GM23248 (cell line): Measurements from ENCODE around the gene MED25. TPM values are rescaled to one million over a fixed set of nuclear protein-coding genes. Genes with fewer than 3 reads are reported as not detected.

Experiments
- DNase-seq: peaks from one replicate; pipeline ENCODE4 v3.0.0-alpha.2; 2015
- H2AFZ ChIP-seq: fragments of 200-600 bp; sonication (generic); 2 replicates; pipeline ENCODE4 v1.6.1; 2016; ENCODE audit warnings: antibody characterized with exemption
- H3F3A ChIP-seq: fragments of 200-600 bp; sonication (generic); 2 replicates; pipeline ENCODE4 v1.6.1; 2016; ENCODE audit warnings: mild to moderate bottlenecking, antibody characterized with exemption, mixed run types; ENCODE audit not compliant: insufficient read depth
- H3K27ac ChIP-seq: fragments of 200-600 bp; sonication (generic); 2 replicates; pipeline ENCODE4 v1.5.1; 2016; ENCODE audit warnings: mild to moderate bottlenecking
- H3K27me3 ChIP-seq: fragments of 200-600 bp; sonication (generic); replicated peaks from 2 replicates; pipeline ENCODE4 v1.6.1; 2016; ENCODE audit warnings: mild to moderate bottlenecking; ENCODE audit not compliant: insufficient read depth
- H3K36me3 ChIP-seq: fragments of 200-600 bp; sonication (generic); 2 replicates; pipeline ENCODE4 v1.6.1; 2016; ENCODE audit warnings: low read depth, mild to moderate bottlenecking
- H3K4me1 ChIP-seq: fragments of 200-600 bp; sonication (generic); 2 replicates; pipeline ENCODE4 v1.6.1; 2016; ENCODE audit warnings: mild to moderate bottlenecking; ENCODE audit not compliant: insufficient read depth
- H3K4me2 ChIP-seq: fragments of 200-600 bp; sonication (generic); one replicate; pipeline ENCODE4 v1.6.1; 2016; ENCODE audit warnings: mild to moderate bottlenecking; ENCODE audit not compliant: unreplicated experiment
- H3K4me3 ChIP-seq: fragments of 200-600 bp; sonication (generic); 2 replicates; pipeline ENCODE4 v1.5.1; 2016; ENCODE audit warnings: mild to moderate bottlenecking
- H3K79me2 ChIP-seq: fragments of 200-600 bp; sonication (generic); 2 replicates; pipeline ENCODE4 v1.6.1; 2016; ENCODE audit warnings: mild to moderate bottlenecking; ENCODE audit not compliant: insufficient read depth
- H3K9ac ChIP-seq: fragments of 200-600 bp; sonication (generic); 2 replicates; pipeline ENCODE4 v1.6.1; 2016; ENCODE audit warnings: mild to moderate bottlenecking
- H3K9me2 ChIP-seq: fragments of 200-600 bp; sonication (generic); 2 replicates; pipeline ENCODE4 v1.6.1; 2016; ENCODE audit warnings: mixed run types, mild to moderate bottlenecking, moderate library complexity; ENCODE audit not compliant: insufficient read depth
- H3K9me3 ChIP-seq: fragments of 200-600 bp; sonication (generic); one replicate; pipeline ENCODE4 v1.6.1; 2017; ENCODE audit warnings: low read depth
- H4K20me1 ChIP-seq: fragments of 200-600 bp; sonication (generic); 2 replicates; pipeline ENCODE4 v1.6.0; 2016; ENCODE audit not compliant: insufficient read depth
- EZH2 ChIP-seq: fragments of 200-600 bp; sonication (generic); IDR thresholded peaks from 2 replicates; pipeline ENCODE4 v1.6.1; 2018; ENCODE audit warnings: antibody characterized with exemption, mild to moderate bottlenecking; ENCODE audit not compliant: insufficient read depth, poor library complexity, severe bottlenecking
- EZH2phosphoT487 ChIP-seq: fragments of 200-600 bp; sonication (generic); IDR thresholded peaks from 2 replicates; pipeline ENCODE4 v1.6.1; 2018; ENCODE audit warnings: antibody characterized with exemption, moderate library complexity, mild to moderate bottlenecking, low read depth; ENCODE audit not compliant: insufficient read depth
- WGBS, 2 experiments: methylation state at CpG; one replicate each; pipeline ENCODE4 v1.1.6; 2015 to 2017; ENCODE audit warnings: low lambda C conversion rate in 2 of 2, low coverage in 1 of 2; ENCODE audit errors: missing lambda C conversion rate in 2 of 2; 5-methylcytosine and 5-hydroxymethylcytosine counted together
- in situ Hi-C: fragments of 300-500 bp; cut with MboI; formaldehyde crosslinking; loops from 2 replicates; pipeline ENCODE4 v1.15.0; 2020
- polyA plus RNA-seq: library from polyadenylated mRNA; unstranded; fragments of >200 nt; fragmentation: Nextera tagmentation; extraction: Ambion mirVana; gene quantifications from 2 replicates; pipeline ENCODE4 v1.2.1, GENCODE V29; 2016
- total RNA-seq: library from RNA; depleted of rRNA; stranded (reverse); fragments of >200 nt; shearing (Covaris generic); gene quantifications from 2 replicates; pipeline ENCODE4 v1.2.3, GENCODE V29; 2014

The MED25 gene
- total and polyA plus RNA-seq, 2 experiments from 2014 or later: 21.8 to 21.9 TPM

DNA sequence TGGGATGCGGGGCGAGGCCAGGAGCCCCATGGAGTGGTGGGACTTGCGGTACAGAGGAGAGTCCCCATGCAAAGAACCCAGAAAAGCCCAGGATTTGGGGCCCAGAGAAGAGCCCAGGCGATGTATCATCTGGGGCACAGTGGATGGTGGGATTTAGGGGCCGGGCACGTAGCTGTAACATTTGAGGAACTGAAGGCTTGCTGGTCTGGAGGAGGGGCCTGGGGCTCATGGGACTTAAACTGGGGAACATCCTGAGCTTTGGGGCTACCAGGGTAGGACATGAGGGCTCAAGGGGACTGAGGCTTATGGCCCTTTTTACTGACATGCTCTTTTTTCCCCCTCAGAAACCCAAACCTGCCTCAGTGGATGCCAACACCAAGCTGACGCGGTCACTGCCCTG, 13.5 kb downstream of the MED25 start:
- WGBS, 2 experiments: 94 to 96% methylated on average over 8 of the region's 8 CpGs
- no peak overlapping the region for H3K27ac ChIP-seq
- no peaks in the 10 kb centered on the region for H3F3A ChIP-seq
- H3K9ac ChIP-seq: no peak overlapping the region
- no peaks in the 10 kb centered on the region for H3K27me3 ChIP-seq
- H3K36me3 ChIP-seq: no peaks in the 10 kb centered on the region; the same call in 1 of the 2 replicates
- H4K20me1 ChIP-seq: no peaks in the 10 kb centered on the region
- DNase-seq: no peak
- in situ Hi-C loops: no loop called here
- H3K9me3 ChIP-seq: no peaks in the 10 kb centered on the region
- no peak for TF ChIP-seq EZH2phosphoT487
- no peak for TF ChIP-seq EZH2
- no peaks in the 10 kb centered on the region for H3K79me2 ChIP-seq
- H3K4me3 ChIP-seq: no peak overlapping the region
- H3K9me2 ChIP-seq: no peaks in the 10 kb centered on the region
- H3K4me1 ChIP-seq: no peaks in the 10 kb centered on the region
- no peak overlapping the region for H3K4me2 ChIP-seq
- no peak overlapping the region for H2AFZ ChIP-seq

DNA sequence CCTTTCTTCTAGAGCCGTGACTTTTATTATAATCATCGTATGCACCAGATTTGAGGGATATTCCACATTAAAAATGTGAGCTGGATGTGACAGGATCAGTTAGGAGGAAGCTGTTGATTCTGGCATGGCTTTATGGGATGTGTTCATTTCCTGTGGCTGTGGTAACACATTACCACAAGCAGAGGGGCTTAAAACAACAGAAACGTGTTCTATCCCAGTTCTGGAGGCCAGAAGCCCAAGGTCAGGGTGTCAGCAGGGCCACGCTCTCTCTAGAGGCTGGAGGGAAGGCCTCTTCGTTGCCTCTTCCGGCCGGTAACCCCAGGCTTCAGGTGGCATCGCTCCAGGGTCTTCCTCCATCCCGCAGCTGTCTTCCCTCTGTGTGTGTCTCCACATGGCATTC, 14.5 kb downstream of the MED25 start:
- Histone ChIP-seq H3F3A (no peaks in the 10 kb centered on the region), H3K36me3 (no peaks in the 10 kb centered on the region; the same call in 1 of the 2 replicates), H3K4me2 (no peak overlapping the region), H3K9me2 (no peaks in the 10 kb centered on the region), H3K27me3 (no peaks in the 10 kb centered on the region), H3K4me3 (no peak overlapping the region), H2AFZ (no peak overlapping the region), H3K9me3 (no peaks in the 10 kb centered on the region), H3K79me2 (no peaks in the 10 kb centered on the region), H3K4me1 (no peaks in the 10 kb centered on the region), H4K20me1 (no peaks in the 10 kb centered on the region), H3K9ac (no peak overlapping the region), H3K27ac (no peak overlapping the region)
- WGBS, 2 experiments: 68 to 71% methylated on average over 9 of the region's 9 CpGs
- in situ Hi-C loops: no loop called here
- no peak for DNase-seq
- TF ChIP-seq EZH2phosphoT487: no peak
- TF ChIP-seq EZH2: no peak

DNA sequence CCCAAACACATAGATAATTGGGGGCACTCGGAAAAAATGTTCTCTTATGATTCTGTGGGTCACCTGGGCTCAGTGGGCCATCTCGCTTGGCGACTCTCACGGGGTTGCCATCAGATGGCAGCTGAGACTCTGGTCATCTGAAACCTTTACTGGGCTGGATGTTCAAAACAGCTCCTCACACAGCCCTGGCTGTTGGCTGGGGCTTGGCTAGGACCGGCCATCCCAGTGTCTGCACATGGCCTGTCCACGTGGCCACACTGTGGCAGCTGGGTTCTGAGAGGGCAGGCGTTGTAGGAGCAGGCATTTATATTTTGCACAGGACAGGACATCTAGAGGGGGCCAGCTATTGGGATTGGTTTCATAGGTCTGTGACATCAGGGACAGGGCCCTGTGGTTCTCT, 15.5 kb downstream of the MED25 start:
- no peak for TF ChIP-seq EZH2
- no peak for TF ChIP-seq EZH2phosphoT487
- in situ Hi-C loops: no loop called here
- Histone ChIP-seq H3K27ac (no peak overlapping the region), H3F3A (no peaks in the 10 kb centered on the region), H2AFZ (no peak overlapping the region), H3K79me2 (no peaks in the 10 kb centered on the region), H3K9me2 (no peaks in the 10 kb centered on the region), H3K27me3 (no peaks in the 10 kb centered on the region), H3K4me1 (no peaks in the 10 kb centered on the region), H3K4me2 (no peak overlapping the region), H3K9ac (no peak overlapping the region), H3K4me3 (no peak overlapping the region), H3K9me3 (no peaks in the 10 kb centered on the region), H4K20me1 (no peaks in the 10 kb centered on the region), H3K36me3 (peaks cover 4% of the 10 kb centered on the region; the same call in 1 of the 2 replicates)
- 90 to 93% methylated on average over 7 of the region's 7 CpGs for WGBS, 2 experiments
- no peak for DNase-seq

DNA sequence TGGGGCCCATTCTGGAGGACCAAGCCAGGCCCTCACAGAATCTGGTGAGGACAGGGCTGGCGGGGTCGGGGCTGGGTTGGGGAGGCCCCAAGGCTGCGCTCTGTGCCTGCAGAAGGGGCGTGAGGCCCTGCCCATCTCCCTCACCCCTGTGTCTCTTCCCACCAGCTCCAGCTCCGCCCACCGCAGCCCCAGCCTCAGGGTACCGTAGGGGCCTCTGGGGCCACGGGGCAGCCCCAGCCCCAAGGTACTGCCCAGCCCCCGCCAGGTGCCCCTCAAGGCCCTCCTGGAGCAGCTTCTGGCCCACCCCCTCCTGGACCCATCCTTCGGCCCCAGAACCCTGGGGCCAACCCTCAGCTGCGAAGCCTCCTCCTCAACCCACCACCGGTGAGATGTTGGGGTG, 17.5 kb downstream of the MED25 start:
- no peak for DNase-seq
- Histone ChIP-seq H3K4me2 (no peak overlapping the region), H3F3A (no peaks in the 10 kb centered on the region), H3K9me3 (no peaks in the 10 kb centered on the region), H3K9me2 (no peaks in the 10 kb centered on the region), H3K4me1 (no peaks in the 10 kb centered on the region), H3K27me3 (no peaks in the 10 kb centered on the region), H3K9ac (no peak overlapping the region), H2AFZ (no peak overlapping the region), H4K20me1 (no peaks in the 10 kb centered on the region), H3K79me2 (no peaks in the 10 kb centered on the region), H3K27ac (no peak overlapping the region), H3K4me3 (no peak overlapping the region), H3K36me3 (peaks cover 11% of the 10 kb centered on the region; the same call in 1 of the 2 replicates)
- no peak for TF ChIP-seq EZH2
- TF ChIP-seq EZH2phosphoT487: no peak
- in situ Hi-C loops: no loop called here
- 97 to 100% methylated on average over 4 to 12 of the region's 12 CpGs for WGBS, 2 experiments
